GM18867 (cell line): Measurements from ENCODE around the gene EXOC1.
"Not testable (repeated sequence)": the region's sequence is repeated elsewhere in the genome, so short reads cannot be mapped to it uniquely, and the experiment has no call there.

Experiments
- ATAC-seq: cut with Tn5 transposase; IDR thresholded peaks from one replicate; pipeline ENCODE4 v1.9.1; 2021; ENCODE audit warnings: mild to moderate bottlenecking, moderate library complexity; ENCODE audit not compliant: unreplicated experiment

Gene EXOC1

DNA sequence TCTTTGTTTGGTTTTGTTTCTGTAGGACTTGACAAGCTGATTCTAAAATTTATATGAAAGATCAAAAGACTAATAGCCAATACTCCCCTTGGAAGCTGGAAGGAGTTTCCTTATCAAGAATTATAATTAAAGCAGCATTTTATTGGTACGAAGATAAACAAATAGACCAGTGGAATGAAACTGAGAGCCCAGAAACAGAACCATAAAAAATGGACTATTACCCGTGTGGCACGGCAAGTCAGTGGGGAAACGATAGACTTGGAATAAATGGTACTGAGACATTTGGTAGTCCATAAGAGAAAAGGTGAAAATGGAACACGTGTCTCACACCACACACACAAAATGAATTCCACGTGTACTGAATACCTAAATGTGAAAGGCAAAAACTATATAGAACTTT is 52.9 kb downstream of the EXOC1 start:
- ATAC-seq: no peak

DNA sequence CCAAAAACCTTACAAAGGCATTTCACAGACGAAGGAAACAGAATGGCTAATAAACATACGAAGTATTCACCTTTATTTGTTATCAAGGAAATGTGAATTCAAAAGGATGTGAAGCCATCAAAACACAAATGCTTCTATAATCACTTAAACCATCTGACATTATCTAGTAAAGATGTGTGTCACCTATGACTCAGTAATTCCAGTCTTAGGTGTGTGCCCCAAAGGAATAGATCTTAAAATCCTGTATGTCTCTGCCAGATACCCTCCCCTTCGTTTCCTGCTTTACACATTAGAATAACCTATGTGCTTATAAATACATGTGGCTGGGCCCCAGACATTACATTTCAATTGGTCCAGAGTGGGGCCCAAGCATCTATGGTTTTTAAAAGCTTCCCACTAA is 53.5 kb downstream of the EXOC1 start:
- no peak for ATAC-seq

- no peak for ATAC-seq
These were observed 54.0 kb downstream of the EXOC1 start for GRCh38 chr4:55907469-55907868.

GRCh38 chr4:55910140-55910539 is 56.7 kb downstream of the EXOC1 start:
- no peak for ATAC-seq

- ATAC-seq: no peak
These were observed 58.8 kb downstream of the EXOC1 start for GRCh38 chr4:55912249-55912648.

DNA sequence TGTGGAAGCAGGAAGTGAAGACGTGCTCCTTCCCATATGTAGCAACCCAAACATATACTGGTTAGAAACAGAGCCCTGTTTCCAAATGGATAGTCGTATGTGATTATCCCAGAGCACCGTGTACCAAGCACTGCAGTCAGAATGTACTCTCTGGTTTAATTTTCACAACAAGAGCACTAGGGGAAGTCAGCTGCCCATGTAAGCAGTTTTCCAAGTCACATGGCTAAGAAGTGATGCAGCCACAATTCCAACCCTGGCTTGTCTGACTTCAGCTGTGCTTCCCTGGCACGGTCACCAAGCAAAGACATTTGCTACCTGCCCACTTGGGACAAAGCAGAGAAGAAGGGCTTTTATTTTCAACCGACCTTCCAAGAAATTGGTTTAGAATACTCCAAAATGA is 67.1 kb downstream of the EXOC1 start:
- no peak for ATAC-seq

- ATAC-seq: no peak
These were observed 67.6 kb downstream of the EXOC1 start for GRCh38 chr4:55921093-55921492.

- no peak for ATAC-seq
These were observed 71.8 kb downstream of the EXOC1 start for GRCh38 chr4:55925241-55925640.

GRCh38 chr4:55926610-55927009 is 73.2 kb downstream of the EXOC1 start:
- no peak for ATAC-seq

DNA sequence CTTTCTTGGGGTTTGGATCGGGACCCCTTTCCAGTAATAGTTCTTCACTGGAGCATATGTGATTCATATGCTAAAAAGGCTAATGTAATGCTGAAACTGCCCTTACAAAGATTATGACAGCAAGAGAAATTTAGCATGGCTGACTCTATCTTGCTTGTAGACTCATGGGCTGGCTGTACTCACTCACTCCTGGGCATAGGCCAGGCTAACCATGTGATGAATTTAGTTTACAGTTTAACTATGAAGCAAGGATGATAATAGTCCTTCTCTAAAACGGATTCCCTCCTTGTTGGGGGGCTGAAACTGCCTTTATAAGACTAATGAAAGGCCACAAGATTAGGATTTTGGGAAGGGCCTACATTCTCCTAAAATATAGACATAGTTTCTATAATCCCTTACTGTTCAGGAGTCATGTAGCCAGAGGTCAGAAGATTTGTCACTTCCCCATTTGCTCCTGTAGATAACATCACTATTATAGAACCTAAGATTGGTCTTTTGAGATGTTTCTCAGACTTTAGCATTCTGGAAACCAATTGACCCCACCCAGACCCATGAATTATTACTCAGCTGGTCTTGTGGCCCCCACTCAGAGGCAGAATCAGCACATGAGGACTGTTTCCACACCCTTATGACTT is 74.5 kb downstream of the EXOC1 start:
- no peak for ATAC-seq

- ATAC-seq: no peak
These were observed 75.4 kb downstream of the EXOC1 start for GRCh38 chr4:55928846-55929245.

DNA sequence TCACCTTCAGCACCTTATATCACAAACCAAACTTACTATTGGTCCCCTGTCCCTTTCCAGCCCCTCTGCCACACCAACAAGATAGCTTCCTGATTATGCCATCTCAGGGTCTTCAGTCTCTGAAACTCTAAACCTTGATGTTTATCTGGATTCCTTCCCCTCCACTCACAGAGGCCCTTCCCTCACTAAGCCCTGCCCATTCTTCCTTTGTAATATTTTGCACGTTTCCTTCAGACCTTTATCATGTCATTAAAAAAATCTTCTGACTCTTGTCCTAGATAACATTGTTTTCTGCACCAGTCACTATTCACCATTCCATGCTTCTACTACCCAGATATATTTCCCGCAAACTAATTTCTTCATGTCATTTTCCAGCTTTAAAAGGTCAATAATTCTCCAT is 77.6 kb downstream of the EXOC1 start:
- ATAC-seq: no peak

- ATAC-seq: no peak
These were observed 78.4 kb downstream of the EXOC1 start for GRCh38 chr4:55931833-55932232.

DNA sequence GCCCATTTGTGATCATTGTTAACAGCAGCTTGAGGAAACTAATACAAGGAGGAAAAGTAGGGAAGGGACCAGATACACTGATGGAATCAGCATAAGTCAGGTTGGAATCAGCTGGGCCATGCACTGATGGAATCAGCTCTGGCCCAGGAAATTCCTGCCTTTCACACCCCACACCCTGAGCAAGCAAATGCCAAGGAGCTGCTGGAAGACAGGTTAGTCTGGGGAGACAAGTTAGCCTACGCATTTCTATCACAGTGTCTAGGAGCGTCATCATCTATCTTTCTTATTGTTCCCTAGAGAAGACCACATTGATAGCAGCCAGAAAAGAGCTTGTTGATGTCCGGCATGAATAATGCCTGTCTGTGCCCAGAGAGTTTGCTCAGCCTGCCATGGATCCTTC is 79.1 kb downstream of the EXOC1 start:
- no peak for ATAC-seq

DNA sequence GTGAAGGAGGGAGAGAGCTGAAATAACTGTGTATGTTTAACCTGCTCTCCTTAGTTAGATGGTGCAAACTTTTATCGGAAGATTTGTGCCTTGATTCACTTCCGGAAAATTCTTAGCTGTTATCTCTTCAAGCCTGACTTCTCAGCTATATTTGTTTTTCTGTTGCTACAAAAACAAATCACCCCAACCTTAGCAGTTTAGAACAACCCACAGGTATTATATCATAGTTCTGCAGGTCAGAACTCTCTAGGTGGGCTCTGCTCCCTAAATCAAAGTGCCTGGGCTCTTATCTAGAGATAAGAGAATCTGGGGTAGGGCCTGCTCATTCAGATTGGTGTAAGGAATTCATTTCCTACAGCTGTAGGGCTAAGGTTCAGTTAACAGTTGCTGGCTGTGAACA is 80.2 kb downstream of the EXOC1 start:
- ATAC-seq: no peak

DNA sequence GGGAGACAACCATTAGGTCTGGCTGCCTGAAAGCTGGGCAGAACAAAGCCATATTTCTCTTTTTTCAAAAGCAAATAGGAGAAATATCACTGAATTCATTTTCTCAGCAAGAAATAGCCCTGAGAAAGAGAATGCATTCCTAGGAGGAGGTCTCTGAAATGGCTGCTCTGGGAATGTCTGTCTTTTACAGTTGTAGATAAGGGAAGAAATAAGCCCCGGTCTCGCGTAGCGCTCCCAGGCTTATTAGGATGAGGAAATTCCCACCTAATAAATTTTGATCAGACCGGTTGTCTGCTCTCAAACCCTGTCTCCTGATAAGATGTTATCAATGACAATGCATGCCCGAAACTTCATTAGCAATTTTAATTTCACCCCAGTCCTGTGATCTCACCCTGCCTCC is 82.5 kb downstream of the EXOC1 start:
- not testable (repeated sequence) for ATAC-seq

DNA sequence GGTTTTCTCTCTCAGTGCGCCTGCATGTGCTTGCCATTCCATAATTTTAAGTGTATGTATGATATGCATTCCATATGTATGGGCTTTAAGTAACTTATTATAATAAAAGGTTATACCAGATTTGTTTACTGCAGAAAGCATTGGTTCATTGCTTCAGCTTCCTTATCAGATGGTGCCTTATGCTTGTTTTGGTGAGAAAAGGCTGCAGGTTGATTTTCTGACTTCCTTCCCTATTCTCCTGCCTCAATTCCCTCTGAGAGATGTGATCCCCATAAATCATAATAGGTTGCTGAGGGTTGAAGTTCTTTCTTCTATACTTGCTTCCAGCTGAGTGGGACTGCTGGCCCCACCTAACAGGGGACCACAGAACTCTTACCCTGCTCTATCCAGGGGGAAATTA is 85.0 kb downstream of the EXOC1 start:
- no peak for ATAC-seq

GRCh38 chr4:55939421-55939820 is 86.0 kb downstream of the EXOC1 start:
- ATAC-seq: no peak

DNA sequence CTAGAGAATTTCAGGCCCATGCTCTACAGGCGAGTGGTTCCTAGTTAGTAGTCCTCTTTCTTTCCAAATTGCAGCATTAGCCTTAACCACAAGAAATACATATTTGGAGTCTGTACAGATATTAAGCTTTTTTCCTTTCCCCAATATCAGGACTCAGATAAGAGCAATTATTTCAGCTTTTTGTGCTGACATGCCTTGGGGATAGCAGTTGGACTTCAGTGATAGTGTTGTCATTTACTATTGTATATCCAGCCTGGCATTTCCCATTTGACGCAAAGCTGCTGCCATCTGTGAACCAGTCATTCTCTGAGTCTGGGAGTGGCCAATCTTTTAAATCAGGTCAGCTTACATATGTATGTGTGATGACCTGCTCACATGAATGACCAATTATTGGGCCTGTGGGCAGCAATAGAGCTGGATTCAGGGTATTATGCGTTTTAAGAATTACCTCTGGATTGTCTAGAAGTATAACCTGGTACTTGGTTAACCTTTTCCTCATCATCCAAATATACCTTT is 88.5 kb downstream of the EXOC1 start:
- ATAC-seq: no peak

DNA sequence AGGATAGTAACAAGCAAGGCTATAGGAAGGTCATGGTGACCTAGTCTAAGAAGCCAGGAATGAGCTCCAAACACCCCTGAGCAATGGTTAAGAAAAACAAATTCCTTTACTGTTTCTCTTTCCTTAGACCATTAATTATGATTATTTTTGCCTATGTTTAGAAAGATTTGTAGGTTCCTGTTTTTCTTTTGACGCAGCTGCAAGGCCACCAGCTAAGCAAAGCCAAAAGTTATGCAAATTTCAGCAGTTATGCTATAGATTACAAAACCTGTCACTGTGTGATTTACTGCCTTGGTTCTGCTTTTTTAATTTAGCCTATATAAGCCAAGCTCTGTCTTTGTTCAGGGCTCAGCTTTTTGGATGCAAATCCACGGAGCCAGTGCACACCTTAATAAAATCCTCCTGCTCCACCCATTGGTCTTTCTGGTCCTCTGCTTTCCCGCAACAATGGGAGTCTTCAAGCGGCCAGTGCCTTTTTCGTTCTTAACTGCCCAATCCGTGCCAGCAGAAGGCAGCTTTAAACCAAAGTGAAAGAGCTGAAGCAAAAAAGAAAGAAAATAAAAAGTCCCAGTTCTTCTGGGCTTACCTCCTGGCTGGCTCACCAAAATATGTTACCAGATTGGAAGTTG is 93.9 kb downstream of the EXOC1 start:
- peak; percentile 44 for ATAC-seq

GRCh38 chr4:55947912-55948725 is 94.7 kb downstream of the EXOC1 start:
- peak; percentile 13 for ATAC-seq
